NOMO-1 treated with dmso at 0.1 percent for 144 hours (cell line): ENCODE data around the gene CHST13.

Experiments used
- DNase-seq: peaks from one replicate; lab custom pipeline; 2025; ENCODE audit not compliant: unreplicated experiment; lab: John Stamatoyannopoulos, UW

CHST13 gene

DNA sequence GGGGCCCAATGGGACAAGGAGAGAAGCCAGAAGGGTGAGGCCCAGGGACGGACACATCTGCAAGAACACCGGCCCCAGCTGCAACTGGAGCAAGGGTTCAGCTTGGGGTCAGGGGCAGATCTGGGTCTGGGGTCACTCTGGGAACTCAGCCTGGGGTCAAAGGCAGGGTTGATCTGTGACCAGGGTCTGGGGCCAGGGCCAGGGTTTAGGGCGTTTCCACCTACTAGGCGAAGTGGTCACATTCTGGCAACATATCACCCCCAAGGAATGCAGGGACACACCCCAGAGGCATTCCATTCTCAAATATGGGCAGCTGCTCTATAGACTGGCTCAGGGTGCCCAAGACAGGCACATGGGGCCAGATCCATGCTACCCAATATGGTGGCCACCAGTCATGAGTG lies 15.4 kb upstream of the CHST13 start:
- DNase-seq, result no peak

DNA sequence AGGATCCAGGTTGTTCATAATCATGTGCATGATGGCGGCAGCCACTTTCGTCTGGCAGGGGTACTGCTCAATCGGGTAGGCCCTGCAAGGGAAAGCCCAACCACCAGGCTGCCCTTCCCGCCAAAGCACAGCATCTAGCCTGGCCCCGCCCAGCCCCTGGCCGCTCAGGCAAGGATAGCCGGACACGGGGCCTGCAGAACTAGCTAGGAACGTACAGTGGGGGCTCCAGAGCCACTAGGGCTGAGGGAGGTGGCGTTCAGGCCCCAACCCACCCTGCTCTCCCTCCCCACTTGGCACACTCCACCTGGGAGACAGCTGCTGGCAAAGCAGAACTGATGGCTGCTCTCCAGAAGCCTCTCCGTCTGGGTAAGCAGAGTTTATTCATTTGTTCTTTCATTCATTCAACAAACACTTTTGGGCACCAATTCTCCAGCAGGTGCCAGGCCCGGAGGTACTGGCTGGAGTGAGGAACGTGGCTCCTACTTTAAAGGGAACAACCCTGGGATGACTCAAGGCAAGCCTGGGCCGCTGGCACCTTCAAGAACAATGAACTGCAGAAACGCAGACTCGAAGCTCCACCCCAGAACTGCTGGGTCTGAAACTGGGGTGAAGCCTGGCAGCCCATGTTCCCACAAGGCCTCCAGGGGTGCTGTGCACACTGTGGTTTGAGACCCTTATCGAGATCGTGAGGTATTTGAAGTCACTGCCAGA lies 14.2 kb upstream of the CHST13 start:
- DNase-seq, result no peak

DNA sequence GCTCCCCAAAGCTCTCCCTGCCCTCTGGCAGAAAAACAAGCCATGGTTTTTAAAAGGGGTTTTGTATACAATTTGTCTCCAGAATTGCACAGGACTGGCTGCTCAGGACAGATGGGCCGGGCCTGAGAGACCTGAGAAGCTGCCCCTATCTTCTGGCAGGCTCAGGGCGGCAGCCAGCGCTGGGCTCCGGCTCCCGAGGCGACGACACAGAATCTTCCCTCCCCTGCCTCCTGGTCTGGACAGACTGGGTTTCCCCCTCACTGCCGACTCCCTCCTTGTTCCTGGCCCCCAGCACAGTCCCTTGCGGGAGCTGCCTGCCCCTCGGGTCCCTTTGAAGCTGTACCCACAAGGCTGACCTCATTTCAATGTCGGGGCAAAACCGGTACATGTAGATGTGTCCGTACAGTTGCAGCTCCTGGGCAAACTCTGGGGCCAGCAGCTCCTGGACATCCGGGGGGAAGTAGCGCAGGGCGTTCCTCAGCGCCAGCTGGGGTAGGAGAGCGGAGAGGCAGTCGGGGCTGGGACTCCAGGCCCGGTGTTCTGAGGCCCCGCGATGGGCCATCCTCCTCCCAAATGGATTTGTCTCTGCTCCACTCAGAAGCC lies 13.5 kb upstream of the CHST13 start:
- DNase-seq, result no peak

DNA sequence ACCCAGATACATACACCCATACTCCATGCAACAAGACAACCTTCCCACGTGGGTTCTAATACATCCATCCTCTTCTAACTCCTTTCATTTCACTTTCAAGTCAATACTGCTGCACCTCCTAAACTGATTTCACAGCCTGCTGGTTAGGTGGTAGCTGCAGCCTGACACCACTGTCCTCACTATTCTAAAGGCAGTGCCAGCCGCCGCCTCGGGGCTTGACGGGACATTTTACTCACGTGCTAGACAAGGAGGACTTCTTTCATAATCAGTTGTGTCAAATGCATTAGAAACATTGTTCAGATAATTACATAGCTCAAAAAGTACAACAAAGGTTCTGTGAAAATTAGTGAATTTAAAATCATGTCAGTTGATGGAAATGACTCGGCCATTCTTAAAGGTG lies 12.7 kb upstream of the CHST13 start:
- no peak for DNase-seq

DNA sequence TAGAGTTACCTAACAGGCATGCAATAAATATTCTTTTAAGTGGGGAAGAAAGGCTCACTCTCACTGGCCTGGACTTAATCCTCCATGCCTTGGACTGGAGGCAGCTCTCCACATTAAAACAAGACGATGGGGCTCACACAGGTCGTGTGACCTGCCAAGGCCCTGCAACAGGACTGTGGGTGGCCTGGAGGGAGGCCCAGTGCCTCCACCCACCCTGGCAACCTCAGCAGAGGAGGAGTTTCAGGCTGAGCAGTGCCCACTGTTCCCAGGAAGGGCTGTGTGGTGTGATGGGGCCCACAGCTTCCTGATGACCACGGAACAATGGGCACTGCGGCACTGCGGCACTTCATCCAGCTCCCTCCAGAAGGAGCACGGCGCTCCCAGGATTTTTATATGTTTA lies 11.9 kb upstream of the CHST13 start:
- no peak for DNase-seq

DNA sequence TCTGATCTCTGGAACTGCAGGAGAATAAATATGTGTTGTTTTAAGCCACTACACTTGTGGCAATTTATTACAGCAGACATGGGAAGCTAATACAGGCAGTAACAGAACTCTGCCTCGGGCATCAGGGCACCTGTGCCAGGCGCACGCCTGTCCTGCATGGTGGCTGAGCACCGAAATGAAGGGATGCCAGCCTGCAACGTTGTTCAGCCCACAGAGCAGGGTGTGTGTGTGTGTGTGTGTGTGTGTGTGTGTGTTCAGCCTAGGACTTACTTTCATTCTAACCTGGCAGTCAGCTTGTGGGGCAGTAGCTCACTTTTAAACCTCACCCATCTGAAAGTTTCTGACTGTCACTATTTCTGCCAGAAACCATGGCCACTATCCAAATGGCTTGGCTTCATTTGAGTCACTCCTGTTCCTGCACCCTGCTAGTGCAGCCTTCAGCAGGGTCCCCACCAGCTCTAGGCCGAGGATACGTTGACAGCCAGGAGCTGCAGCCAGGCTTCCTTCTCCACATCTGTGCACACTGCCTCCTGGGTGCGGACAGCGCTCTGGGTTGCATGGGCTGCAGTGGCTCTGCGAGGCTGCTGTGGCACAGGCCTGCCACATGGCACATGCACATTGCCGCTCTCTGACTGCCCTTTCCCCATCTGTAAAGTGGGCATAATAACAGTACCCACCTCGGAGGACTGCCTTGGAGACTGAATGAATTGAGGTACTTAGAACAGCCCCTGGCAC lies 10.9 kb upstream of the CHST13 start:
- no peak for DNase-seq

DNA sequence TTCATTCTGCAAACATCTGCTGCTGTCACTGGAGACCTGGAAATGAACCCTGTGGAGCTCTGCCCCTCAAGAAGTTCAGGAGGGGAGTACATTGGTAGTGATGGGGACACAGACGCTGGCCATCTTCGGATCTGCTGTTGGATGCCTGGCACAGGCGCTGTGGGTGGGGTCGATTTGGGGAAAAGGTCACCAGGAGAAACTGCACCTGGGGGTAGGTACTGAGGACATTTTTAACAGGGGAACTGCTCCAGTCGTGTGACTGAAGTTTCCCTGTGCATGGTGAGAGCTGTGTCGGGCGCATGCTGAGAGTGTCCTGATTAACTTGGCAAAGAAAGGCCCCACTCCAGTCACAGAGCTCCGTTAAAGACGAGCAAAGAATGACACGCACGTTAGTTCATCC lies 9.8 kb upstream of the CHST13 start:
- DNase-seq, result no peak

DNA sequence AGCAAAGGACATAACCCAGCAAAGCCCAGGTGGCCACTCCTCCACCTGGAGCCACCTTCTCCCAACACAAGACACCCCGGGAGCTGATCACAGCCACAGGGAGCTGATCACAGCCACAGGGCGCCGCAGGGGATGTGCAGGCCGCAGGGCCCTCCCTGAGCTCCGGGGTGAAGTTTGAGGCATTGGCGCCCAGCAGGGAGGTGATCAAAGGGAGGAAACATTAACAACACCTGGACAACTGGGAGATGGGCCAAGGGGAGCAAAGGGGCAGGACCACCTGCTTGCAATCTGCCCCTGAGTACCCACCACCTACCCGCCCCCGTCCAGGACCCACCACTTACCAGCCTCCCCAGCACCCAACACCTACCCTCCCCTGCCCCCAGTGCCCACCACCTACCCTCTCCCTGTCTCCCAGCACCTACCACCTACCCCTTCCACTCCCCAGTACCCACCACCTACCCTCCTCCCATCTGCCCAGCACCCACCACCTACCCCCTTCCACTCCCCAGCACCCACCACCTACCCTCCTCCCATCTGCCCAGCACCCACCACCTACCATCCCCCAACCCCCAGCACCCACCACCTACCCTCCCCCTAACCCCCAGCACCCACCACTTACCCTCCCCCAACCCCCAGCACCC lies 8.8 kb upstream of the CHST13 start:
- DNase-seq, result no peak

DNA sequence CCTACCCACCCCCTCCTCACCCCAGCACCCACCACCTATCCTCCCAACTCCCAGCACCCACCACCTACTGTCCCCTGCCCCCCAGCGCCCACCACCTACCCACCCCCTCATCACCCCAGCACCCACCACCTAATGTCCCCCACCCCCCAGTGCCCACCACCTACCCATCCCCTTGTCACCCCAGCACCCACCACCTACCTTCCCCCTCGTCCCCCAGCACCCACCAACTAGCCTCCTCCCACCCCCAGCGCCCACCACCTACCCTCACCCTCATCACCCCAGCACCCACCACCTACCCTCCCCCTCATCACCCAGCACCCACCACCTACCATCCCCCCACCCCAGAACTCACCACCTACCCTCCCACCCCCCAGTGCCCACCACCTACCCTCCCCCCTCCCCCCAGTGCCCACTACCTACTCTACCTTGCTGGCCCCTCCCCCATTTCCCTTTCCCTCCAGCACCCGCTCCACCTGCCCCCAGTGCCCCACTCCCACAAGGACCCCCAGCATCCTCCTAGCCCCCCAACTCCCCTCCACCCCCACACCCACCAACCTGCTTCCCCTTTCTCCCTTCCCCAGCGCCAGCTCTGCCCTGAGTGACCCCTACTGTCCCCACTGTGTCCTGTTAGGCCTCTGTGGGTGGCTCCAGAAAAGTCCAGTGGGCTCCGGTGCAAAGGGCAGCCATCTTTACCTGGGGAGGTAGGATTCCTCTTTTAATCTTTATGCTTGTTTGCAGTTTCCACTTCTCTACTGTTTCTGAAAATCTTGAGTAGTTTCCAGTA lies 7.6 kb upstream of the CHST13 start:
- no peak for DNase-seq

DNA sequence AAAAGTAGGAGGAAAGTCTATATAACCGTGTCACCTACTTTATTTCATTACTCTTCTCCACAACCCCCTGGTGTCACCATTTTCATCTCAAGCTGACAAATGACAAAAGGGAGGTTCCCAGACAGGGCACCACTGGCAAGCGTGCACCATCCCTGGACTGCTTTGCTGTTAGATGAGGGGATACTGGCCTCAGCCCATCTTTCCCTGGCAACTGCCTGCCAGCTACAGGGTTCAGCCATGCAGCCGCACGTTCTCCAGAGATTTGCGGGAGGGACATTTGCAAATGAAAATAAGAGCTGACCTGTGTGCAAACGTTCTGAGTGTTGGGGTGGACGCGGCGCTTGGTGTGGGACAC lies 7.0 kb upstream of the CHST13 start:
- DNase-seq, result no peak

DNA sequence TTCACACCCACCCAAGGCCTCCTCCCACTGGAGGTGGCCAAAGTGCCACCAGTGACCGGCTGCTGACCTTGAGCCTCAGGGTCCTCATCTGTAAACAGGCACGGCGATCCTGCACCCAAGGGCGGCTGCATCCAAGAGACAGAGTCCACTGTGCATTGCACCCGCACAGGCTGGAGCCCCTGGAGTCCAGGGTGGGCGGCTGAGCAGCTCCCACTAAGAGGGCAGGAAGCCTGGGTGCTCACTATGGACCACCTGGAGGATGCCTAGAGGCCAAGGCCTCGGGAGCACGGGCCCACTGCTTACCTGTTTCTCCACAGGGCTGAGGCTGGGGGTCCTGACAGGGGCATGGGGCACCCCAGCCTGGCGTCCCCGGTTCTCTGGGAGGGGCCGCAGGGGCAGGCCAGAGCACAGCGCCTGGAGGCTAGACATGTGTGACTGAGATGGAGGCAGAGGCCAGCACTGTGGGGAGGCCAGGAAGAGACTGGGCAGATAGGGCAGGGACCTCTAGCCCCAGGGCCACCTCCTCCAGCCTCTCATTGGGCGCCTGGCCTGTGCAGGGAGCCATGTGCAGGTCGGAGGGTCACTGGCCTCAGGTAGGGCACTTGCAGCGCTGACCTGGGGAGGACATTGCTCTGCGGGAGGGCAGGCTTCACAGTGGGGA lies 6.5 kb upstream of the CHST13 start, which contains the start of gene UROC1:
UROC1 (minus strand) TSS at position 483 of the 661 bp plus-strand sequence; CDS start at position 429, 54 bp downstream.
- no peak for DNase-seq

DNA sequence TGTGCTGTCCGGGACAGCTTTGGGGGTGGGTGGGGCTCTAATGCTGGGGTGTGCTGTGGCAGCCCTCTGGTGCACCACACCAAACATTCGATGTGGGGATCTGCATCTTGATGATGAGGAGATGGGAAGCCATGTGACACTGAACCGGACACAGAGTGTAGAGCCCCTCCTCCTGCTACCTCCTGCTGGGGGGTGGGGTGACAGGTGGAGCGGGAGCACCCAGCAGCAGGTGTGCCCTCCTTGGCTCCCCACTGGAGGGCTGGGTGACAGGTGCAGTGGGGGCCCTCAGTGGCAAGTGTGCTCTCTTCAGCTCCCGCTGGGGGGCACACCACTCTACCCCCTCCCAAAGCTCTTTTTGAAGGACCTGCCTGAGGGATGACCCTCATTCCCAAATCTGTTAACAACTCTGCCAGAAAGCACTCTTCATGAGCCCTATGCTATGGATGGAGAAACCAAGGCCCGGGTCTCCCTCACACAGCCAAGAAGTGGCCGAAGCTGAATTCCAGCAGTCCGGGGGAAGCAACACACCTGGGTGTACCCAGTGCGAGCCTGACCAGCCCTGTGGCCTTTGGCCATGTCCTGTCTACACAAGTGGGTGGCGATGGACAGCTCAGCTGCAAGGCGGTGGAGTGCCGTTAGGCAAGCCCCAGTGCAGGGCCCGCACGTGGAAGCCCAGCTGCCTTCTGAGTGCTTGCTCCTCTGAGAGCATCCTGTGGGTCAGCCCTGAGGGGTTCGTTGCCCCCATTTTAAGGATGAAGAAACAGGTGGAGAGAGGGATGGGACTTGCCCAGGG lies 5.8 kb upstream of the CHST13 start:
- DNase-seq, result no peak

DNA sequence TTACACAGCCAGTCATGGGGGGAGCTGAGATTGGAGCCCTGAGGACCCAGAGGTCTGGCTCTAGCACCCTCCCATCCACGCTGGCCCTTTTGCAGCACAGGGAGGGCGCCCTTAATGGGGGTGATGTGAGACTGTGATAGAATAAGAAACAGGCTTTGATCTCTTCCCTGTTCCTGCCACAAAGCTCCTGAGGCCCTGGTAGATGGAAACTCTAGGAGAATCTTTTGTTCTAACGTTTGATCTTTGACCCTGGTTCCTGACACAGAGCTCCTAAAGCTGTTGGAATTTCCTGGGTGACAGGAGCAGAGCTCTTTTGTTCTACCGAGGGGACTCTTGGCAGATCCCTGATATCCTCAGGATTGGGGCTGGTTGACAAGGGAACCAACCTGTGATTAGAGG lies 5.2 kb upstream of the CHST13 start:
- DNase-seq, result no peak

DNA sequence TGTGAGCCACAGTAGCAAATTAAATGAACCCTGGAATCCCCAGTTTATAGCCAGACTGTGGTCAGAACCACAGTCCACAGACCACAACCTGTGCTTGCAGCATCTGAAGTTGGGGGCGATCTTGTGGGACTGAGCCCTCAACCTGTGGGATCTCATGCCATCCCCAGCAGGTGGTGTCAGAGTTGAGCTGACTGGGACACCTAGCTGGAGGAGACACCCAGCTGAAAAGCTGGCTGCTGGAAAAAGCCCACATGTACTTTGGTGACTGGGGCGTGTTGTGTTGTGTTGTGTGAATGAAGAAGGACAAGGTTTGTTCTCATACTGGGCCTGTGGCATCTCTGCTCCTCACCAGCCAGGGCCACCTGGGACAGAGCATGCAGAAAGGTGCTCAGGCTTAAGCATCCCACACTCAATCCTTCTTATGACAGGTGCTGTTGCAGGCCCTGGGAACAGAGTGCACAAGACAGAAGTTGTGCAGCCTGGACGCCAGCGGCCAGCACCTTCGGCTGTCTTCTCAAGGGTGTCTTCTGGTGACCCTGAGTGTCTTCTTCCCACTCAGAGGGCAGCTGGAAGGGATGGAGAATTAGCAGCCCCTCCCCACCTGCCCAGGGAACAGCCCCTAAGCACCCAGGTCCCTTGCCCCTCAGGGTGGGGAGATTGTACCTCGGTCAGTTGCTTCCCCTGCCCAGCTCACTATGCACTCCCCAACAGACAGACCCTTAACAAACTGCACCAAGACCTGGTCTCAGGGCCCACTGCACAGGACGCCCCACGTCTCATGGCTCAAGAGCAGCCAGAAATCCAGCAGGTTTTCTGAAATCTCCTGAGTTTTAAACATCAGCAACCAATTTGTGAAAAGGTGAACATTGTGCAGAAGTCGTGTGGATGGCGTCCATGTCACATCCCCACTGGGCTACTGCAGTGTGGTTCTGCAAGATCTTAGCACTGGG lies 4.2 kb upstream of the CHST13 start:
- no peak for DNase-seq

DNA sequence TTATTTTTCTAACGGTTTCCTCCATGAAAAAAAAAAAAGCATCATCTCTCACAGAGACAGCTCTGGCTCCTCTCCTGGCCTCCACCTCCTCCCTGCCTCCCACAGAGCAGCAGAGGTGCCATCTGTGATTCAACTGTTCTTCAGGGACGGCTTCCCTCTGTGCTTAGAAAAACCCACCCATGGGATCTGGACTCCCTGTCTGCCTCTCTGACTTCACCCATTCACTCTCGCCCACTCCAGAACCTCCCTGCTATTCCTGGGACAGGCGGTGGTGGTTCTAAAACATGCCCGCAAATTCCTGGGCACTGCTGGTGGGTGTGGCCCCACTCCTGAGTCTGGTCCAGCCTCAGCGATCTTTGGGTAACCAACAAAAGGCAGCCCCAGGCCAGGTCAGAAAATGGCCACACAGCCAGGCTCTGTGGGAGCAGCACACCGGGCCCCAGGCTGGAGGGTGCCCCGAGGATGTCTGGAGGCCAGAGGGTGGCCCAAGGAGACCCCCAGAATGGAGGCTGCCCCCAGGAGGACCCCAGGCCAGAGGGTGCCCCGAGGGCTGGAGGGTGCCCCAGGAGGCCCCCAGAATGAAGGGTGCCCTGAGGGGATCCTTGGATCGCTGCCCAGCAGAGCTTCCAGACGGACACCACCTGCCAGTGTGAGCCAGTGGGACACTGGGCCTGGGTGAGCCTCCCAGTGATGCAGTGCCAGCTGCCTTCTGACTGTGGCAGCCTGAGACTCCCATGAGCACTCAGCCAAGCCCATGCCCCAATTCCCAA lies 2.6 kb upstream of the CHST13 start:
- no peak for DNase-seq

DNA sequence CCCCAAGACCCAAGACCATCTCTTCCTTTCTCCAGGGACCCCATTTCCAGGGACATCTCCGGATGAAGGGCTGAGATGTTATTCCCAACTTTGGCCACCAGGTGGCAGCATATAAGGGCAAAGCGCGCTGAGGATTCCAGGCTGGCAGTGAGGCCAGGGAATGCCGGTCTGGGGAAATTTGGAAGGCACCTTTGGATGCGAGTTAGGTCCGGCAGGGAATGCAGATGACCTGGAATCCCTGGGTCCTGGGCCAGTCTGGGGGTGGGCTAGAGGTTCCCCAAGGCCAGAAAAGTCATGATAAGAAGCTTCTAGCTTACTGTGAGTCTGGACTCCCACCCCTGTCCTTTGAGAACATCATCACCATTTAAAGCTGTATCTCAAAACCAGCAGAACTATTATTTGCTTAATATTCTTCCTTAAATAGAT lies 1.6 kb upstream of the CHST13 start:
- DNase-seq, result peak; percentile 7

DNA sequence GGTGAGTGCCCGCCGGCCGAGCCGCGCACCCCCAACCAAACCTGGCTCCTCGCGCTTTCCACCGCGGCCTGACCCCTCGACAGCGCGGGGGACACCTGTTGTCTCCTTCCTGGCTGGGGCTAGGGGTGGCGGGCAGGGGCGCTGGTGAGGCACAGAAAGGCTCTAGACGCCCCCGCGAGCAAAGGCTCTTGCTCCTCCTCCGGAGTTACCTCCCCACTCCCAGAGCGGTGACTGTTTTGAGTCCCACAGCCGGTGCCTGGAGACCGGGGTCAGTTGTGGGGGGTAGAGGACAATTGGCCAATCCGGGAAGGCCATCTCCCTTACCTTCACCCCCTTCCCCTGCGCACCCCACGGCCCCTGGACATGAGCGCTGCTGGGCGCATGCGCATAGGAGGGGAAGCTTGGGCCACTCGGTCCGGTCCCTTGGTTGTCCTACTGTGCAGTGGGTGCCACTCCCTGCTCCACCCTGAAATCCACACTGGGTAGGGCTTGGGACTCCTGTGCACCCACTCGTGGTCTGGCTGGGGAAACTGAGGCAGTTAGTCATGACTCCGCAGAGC lies 554 bp downstream of the CHST13 start:
- peak; percentile 53 for DNase-seq
